Ishikawa (cell line): ENCODE measurements around the gene CD47.

Source experiments
- CEBPB ChIP-seq: IDR thresholded peaks from 2 replicates; pipeline ENCODE4 v1.6.1; 2012
- EP300 ChIP-seq: IDR thresholded peaks from 2 replicates; pipeline ENCODE4 v1.6.1; 2012; ENCODE audit warnings: borderline replicate concordance
- RAD21 ChIP-seq: IDR thresholded peaks from 2 replicates; pipeline ENCODE4 v1.6.1; 2012; ENCODE audit warnings: low read depth
- USF1 ChIP-seq: IDR thresholded peaks from 2 replicates; pipeline ENCODE4 v1.6.1; 2012

DNA sequence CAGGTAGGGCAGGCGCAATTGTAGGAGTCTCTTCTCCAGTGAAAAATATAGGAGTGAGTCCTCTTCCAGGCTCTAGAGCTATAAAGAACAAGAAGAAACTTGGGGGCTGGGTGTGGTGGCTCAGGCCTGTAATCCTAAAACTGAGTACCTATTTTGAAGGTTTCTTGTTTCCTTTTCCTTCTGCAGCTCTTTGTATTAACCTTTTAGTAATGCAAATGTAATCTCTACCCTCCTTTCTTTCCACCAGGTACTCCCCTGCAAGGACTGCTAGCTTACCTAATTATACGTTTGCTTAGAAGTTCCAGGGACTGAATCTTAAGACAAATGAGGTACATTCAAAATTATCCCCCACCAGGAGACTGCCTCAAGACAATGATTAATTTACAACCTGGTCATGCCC, 75.9 kb downstream of the CD47 start:
- TF ChIP-seq EP300 (no peak), USF1 (no peak), RAD21 (no peak), CEBPB (no peak)
